Tibial nerve (tissue), 4 donors: Measurements from ENCODE around the gene IRGQ.

Experiments
- CTCF ChIP-seq, 5 experiments: fragments of 200-600 bp in 3 of 5; fragments of 450-650 bp in 2 of 5; sonication (generic) in 3 of 5; IDR thresholded peaks; one replicate each; pipeline ENCODE4 v1.5.1; 2016 to 2019; ENCODE audit warnings: antibody characterized with exemption in 5 of 5, mild to moderate bottlenecking in 3 of 5, moderate library complexity in 2 of 5
- EP300 ChIP-seq, 2 donors: sonication (generic); formaldehyde crosslinking; IDR thresholded peaks; one replicate each; pipeline ENCODE4 v1.6.1; 2017; ENCODE audit warnings: antibody characterized with exemption in 2 of 2, mild to moderate bottlenecking in 1 of 2
- POLR2A ChIP-seq, 2 donors: fragments of 450-650 bp; IDR thresholded peaks; one replicate each; pipeline ENCODE4 v1.6.1; 2017; ENCODE audit warnings: antibody characterized with exemption in 2 of 2, mild to moderate bottlenecking in 2 of 2, moderate library complexity in 2 of 2

GRCh38 chr19:43622070-43622469 is 26.1 kb upstream of the IRGQ start:
- no peak for TF ChIP-seq CTCF (IDR thresholded peaks at IDR 0.05)
- no peak for TF ChIP-seq POLR2A (IDR thresholded peaks at IDR 0.05)
- TF ChIP-seq EP300 (IDR thresholded peaks at IDR 0.05) = no peak
